Measurements from ENCODE around the gene SALL2.

The SALL2 gene

DNA sequence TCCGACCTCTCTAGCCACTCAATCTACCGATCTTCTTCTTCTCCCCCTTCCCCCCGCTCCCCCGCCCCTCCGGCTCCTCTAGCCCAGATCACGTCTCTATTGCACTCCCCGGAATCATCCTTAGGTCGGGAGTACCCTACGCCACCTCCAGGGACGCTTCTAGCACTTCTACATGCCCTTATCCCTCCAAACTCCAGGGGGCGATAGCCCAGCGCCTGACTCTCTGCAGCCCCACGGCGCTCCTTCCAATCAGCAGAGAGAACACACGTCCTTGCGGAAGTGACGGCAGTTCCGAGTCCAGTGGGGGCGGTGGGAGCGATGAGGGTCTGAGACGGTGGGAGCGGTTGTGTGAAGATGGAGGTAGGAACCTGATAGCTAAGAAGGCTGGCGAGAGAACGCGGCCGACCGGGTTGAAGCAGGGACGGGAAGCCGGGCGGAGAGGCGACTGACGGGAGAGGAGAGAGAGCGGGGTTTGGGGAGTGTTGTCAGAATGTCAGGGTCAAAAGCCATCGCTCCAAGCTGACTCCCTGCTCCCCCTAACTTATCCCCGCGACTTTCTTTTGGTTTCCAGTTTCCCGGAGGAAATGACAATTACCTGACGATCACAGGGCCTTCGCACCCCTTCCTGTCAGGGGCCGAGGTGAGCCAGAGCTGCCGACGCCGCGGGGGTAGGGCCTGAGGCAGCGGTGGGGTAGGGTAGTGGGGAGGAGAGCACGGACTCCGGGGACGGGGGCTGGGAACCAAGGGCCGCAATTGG is 49.0 kb downstream of the SALL2 start, which contains the start of the genes RAB2B and TOX4 (continued):
- TF ChIP-seq ZNF660 (tag by site-specific recombination; IDR thresholded peaks at IDR 0.05) (no peak), ELK4 (IDR thresholded peaks at IDR 0.05; ENCODE audit: borderline replicate concordance, low read depth, low read length) (no peak), OVOL3 (tag by site-specific recombination; IDR thresholded peaks at IDR 0.05) (no peak; the same call in 1 of the 2 replicates), ZNF549 (tag by site-specific recombination; IDR thresholded peaks at IDR 0.05) (no peak), ZNF416 (tag by site-specific recombination; IDR thresholded peaks at IDR 0.05) (no peak), ZNF433 (tag by site-specific recombination; IDR thresholded peaks at IDR 0.05; ENCODE audit: low read depth) (no peak), ZNF624 (tag by site-specific recombination; IDR thresholded peaks at IDR 0.05) (no peak), ZNF16 (tag by site-specific recombination; IDR thresholded peaks at IDR 0.05; ENCODE audit: low read depth) (no peak), GLI4 (tag by site-specific recombination; IDR thresholded peaks at IDR 0.05) (no peak; the same call in 1 of the 2 replicates), ZNF112 (tag by site-specific recombination; IDR thresholded peaks at IDR 0.05) (no peak), ZNF280D (tag by site-specific recombination; IDR thresholded peaks at IDR 0.05) (no peak), AEBP2 (tag by site-specific recombination; IDR thresholded peaks at IDR 0.05; ENCODE audit: borderline replicate concordance) (no peak), ZNF777 (tag by site-specific recombination; IDR thresholded peaks at IDR 0.05; ENCODE audit: borderline replicate concordance) (no peak), MYNN (tag by site-specific recombination; IDR thresholded peaks at IDR 0.05; ENCODE audit: borderline replicate concordance) (no peak), SP2 (tag by site-specific recombination; IDR thresholded peaks at IDR 0.05) (peak; percentile 90), ZNF843 (tag by site-specific recombination; IDR thresholded peaks at IDR 0.05) (no peak), ZNF155 (tag by site-specific recombination; IDR thresholded peaks at IDR 0.05) (no peak), ZBTB17 (tag by site-specific recombination; IDR thresholded peaks at IDR 0.05) (peak; percentile 90), FEZF1 (tag by site-specific recombination; IDR thresholded peaks at IDR 0.05) (no peak), ZNF571 (tag by site-specific recombination; IDR thresholded peaks at IDR 0.05) (no peak), ZNF366 (tag by site-specific recombination; conservative IDR thresholded peaks at IDR 0.05) (peak; percentile 63), ZEB2 (tag by site-specific recombination; IDR thresholded peaks at IDR 0.05) (no peak; the same call in 1 of the 2 replicates), ZNF639 (tag by site-specific recombination; IDR thresholded peaks at IDR 0.05) (peak; percentile 93), CTCF (tag by site-specific recombination; IDR thresholded peaks at IDR 0.05) (peak; percentile 98), ZNF354C (tag by site-specific recombination; IDR thresholded peaks at IDR 0.05; ENCODE audit: borderline replicate concordance, low read depth) (no peak), ZNF292 (tag by site-specific recombination; IDR thresholded peaks at IDR 0.05; ENCODE audit: borderline replicate concordance, low read depth) (no peak)
- TF ChIP-seq, protein P1, sequence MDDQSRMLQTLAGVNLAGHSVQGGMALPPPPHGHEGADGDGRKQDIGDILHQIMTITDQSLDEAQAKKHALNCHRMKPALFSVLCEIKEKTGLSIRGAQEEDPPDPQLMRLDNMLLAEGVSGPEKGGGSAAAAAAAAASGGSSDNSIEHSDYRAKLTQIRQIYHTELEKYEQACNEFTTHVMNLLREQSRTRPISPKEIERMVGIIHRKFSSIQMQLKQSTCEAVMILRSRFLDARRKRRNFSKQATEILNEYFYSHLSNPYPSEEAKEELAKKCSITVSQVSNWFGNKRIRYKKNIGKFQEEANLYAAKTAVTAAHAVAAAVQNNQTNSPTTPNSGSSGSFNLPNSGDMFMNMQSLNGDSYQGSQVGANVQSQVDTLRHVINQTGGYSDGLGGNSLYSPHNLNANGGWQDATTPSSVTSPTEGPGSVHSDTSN (CRISPR knock-in tag; IDR thresholded peaks at IDR 0.05), result no peak
- TF ChIP-seq, protein P2, sequence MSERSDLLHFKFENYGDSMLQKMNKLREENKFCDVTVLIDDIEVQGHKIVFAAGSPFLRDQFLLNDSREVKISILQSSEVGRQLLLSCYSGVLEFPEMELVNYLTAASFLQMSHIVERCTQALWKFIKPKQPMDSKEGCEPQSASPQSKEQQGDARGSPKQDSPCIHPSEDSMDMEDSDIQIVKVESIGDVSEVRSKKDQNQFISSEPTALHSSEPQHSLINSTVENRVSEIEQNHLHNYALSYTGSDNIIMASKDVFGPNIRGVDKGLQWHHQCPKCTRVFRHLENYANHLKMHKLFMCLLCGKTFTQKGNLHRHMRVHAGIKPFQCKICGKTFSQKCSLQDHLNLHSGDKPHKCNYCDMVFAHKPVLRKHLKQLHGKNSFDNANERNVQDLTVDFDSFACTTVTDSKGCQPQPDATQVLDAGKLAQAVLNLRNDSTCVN (tag by site-specific recombination; optimal IDR thresholded peaks at IDR 0.05), result no peak
